CD4-positive, alpha-beta T cell treated with Interleukin-21 for 1 hour (primary cell): ENCODE data around the gene CARS2.
A peak's percentile ranks its signal among the peaks of the same experiment; 100 is the strongest.
"Not testable (repeated sequence)": the region's sequence is repeated elsewhere in the genome, so short reads cannot be mapped to it uniquely, and the experiment has no call there.

Source experiments
- DNase-seq: peaks from one replicate; pipeline ENCODE4 v3.0.0-alpha.2; 2020

Gene CARS2

DNA sequence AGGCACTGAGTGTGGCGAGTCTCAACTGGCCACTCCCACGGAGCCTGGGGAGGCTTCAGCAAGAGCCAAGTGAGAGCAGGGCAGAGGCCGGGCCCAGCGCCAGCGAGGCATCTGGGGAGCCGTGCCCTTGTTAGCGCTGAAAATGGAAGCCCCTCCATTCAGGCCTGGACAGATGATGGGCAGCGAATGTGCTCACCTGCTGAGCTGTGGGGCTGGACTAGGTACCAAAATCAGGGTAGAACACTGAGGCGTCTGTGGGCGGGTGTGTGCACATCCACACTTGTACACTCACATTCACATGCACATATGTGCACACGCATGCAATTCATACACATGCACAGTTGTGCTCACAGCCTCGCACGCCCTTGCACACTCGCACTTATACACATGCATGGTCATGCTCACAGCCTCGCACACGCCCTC, 69.9 kb downstream of the CARS2 start:
- DNase-seq, result no peak

- no peak for DNase-seq
Observed at GRCh38 chr13:110635405-110636002, 70.4 kb downstream of the CARS2 start.

- no peak for DNase-seq
Observed at GRCh38 chr13:110634558-110634957, 71.4 kb downstream of the CARS2 start.

DNA sequence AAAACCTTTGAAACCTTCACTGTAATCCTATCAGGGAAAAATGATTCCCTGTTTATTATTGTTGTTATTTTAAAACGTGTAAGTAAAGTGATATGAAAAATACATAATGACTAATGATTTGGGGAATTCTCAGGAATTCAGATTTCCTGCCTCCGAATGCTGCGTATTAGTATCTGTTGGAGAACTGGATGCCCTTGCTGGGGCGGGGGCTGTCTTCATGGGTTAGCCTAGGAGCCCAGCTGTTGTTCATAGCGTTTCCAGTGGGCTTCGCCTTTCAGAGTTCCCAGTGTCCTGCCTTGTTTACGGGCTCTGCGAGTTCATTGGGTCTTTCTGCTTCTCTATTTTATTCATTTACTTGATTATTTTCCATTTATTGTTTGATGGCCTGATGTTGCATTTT, 72.1 kb downstream of the CARS2 start:
- DNase-seq, result no peak

GRCh38 chr13:110632255-110632654, 73.7 kb downstream of the CARS2 start:
- DNase-seq, result not testable (repeated sequence)

GRCh38 chr13:110630566-110631119, 75.3 kb downstream of the CARS2 start:
- DNase-seq, result no peak

- DNase-seq, result peak; percentile 44
Observed at GRCh38 chr13:110629735-110630134, 76.2 kb downstream of the CARS2 start.

DNA sequence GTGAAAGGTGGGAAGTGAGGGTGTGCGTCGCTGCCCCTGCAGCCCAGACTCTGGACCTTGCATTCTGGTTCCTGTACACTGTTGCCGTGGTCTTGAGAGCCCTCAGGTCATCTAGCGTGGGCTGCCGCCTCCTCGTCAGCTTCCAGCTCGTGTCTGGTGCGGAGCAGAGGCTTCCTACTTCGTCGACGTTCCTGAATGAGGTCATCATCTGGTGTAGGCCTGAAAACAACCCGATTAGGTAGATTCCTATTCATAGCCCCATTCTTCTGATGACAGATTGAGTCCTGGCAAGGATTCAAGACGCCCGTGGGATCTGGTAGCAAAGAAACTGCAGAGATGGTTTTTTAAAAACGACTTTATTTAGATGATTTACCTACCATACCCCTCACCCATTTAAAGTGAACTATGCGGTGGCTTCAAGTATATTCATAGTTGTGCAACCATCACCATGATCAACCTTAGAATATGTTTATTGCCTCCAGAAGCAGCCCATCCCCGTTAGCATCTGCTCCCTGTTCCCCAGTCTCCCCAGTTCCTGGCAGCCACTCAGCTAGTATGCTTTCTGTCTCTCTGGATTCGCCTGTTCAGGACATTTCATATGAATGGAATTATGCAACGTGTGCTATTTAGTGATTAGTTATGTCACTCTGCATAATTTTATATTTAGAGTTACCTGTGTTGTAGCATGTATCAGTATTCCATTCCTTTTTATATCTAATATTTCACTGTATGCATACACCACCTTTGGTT, 76.8 kb downstream of the CARS2 start:
- no peak for DNase-seq

DNA sequence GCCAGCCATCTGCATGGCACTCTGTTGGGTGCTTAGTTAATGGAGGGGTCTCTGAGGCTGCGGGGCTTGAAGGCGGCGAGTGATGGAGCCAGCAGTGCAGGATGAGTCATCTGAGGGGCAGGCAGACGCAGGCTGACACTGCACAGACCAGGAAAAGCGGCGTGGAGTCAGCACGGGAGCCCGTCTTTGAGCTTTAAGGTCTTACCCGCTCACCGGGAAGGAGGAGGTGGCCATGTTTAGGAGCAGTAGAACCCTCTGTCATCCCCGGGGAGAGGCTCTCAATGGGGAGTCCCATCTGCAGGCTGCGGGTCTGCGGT, 77.5 kb downstream of the CARS2 start:
- no peak for DNase-seq

- DNase-seq, result no peak
Observed at GRCh38 chr13:110627761-110628476, 78.0 kb downstream of the CARS2 start.

- DNase-seq, result no peak
Observed at GRCh38 chr13:110627351-110627750, 78.6 kb downstream of the CARS2 start.

GRCh38 chr13:110626521-110626920, 79.4 kb downstream of the CARS2 start:
- DNase-seq, result no peak

DNA sequence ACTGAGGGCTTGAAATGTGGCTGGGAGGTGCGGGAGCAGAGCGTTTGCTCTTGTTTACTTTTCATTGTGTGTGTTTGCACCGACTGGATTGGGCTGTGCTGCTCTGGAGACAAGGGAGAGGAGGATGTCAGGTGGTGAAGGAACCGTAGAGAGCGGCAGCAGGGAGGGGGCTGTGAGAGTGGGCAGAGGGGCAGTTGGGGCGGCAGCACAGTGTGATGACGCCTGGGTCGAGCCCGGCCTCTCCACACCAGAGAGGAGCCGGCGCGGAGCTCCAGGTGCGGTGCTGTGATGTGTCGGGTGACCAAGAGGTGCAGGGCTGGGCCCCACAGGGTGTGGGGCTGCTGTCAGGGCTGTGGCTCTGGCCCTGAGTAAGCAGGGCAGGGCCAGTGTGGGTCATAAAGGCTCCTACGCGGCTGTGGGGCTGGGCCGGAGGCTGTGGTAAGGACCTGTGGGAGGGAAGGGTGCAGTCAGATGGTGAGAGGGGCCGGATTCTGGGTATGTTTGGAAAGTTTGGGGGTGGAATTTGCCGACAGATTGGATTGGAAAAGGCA, 80.1 kb downstream of the CARS2 start:
- no peak for DNase-seq

DNA sequence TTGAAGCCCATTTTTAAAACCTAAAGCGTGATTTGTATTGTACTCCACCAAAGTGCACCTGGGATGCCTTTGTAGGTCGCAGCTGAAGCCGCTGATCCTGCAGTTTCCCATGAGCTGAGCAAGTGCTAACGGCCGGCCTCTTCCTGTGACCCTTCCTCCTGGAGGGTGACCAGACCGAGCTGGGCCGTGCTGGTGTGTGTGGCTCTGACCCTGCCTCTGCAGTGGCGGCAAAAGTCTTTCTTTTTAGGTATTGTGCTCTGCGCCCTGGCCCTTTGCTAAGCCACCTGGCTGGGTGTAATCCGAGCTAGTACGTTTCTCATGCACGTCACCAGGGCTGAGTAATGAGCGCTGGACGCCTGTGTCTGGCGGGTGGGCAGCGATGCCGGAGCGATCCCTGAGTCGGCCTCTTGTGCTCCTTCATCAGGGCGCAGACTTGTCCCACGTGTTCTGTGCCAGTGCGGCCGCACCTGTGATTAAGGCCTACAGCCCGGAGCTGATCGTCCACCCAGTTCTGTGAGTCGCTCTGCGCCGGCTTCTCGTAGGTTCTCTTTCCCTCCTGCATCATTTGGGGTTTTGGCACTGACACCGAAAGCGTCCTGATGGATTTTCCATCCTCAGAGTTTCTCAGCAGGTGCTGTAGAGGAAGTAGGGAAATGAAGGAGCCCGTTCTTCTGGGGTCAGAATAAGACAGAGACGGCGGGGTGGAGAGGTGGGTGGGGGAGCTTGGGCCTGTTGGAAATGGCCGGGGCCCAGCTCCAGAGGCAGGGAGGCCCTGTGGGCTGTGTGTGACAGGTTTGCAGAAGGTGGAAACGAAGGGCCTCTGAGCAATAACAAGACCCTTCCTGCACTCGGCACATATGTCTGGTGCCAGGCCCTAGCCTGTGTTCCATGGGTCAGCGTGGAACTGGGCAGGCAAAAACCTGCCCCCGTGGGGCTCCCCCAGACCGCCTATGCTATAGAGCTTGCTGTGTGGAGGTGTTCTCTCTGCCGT, 80.9 kb downstream of the CARS2 start:
- no peak for DNase-seq

DNA sequence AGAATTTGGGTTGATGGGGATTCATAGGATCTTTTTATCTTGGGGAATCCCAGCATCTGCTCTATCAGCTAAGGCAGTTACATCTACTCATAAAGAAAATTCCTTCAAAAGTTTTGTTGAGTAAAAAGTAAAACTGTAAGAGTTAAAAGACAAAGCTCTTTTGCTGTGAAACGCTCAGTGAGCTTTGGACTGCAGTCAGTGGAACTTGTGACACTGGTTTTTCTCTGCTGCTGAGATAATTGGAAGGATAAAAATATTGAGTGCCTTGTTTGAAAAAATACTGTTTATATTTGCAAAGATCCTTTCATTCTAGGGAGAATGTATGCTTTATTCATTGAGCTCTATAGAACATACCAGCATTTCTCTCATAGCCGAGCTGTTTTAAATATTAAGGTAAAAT, 85.3 kb downstream of the CARS2 start:
- DNase-seq, result no peak

GRCh38 chr13:110618780-110619179, 87.1 kb downstream of the CARS2 start:
- no peak for DNase-seq

GRCh38 chr13:110618167-110618566, 87.7 kb downstream of the CARS2 start:
- DNase-seq, result no peak

DNA sequence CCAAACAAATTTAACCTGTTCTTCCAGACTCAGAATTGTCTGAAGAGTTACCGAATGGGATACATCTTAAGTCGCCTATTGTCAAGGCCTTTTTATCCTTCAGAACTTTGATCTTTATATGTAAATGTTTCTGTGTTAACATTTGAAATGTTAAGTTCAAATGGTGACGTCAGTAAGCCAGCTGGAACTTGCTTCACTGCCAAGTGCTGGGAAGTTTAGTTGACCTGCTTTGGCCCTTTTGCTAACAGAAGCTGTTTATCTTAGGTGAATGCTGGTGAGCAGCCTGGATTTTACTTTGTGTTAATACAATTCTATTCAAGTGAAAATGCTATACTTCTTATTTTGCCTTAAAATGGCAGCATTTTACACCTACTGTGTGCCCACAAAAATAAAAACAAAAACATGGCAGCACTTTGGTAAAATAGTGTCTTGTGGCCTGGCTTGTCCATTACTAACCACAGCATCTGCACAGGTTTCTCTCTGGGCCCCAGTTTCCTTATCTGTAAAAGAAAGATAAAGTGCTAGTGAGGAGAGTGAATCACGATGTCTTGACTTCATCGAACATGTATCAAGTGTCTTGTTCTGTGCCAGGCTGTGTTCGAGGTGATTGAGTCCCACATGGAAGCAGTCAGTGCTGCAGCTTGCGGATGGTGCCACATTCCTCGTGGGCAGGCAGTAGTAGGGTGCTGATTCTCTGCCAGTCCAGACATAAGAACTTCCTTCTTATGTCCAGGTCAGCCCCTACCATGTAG, 88.4 kb downstream of the CARS2 start:
- DNase-seq, result no peak

GRCh38 chr13:110616103-110617101, 89.5 kb downstream of the CARS2 start:
- peak; percentile 29 for DNase-seq
